Measurements from ENCODE around the gene CEL.
"Not testable (repeated sequence)": the region's sequence is repeated elsewhere in the genome, so short reads cannot be mapped to it uniquely, and the experiment has no call there.

Gene CEL

GRCh38 chr9:133087429-133088145 lies 25.8 kb downstream of the CEL start:
- no peak for DNase-seq

- no peak for DNase-seq
Measured at GRCh38 chr9:133088146-133088750, 26.5 kb downstream of the CEL start.

- DNase-seq = no peak
Measured at GRCh38 chr9:133088756-133089155, 27.0 kb downstream of the CEL start.

- peak; percentile 63 for DNase-seq
Measured at GRCh38 chr9:133089271-133089671, 27.5 kb downstream of the CEL start.

GRCh38 chr9:133090187-133090586 lies 28.4 kb downstream of the CEL start:
- DNase-seq = no peak

- DNase-seq = no peak
Measured at GRCh38 chr9:133090752-133091385, 29.1 kb downstream of the CEL start.

GRCh38 chr9:133094351-133094750 lies 32.6 kb downstream of the CEL start:
- not testable (repeated sequence) for DNase-seq

GRCh38 chr9:133094842-133095393 lies 33.1 kb downstream of the CEL start:
- DNase-seq = no peak

GRCh38 chr9:133098104-133098754 lies 36.4 kb downstream of the CEL start:
- DNase-seq = no peak

GRCh38 chr9:133098871-133099270 lies 37.1 kb downstream of the CEL start:
- no peak for DNase-seq

GRCh38 chr9:133099726-133100505 lies 38.1 kb downstream of the CEL start:
- DNase-seq = no peak

- DNase-seq = no peak
Measured at GRCh38 chr9:133100506-133101355, 39.0 kb downstream of the CEL start.

GRCh38 chr9:133101356-133102189 lies 39.8 kb downstream of the CEL start:
- DNase-seq = no peak

- no peak for DNase-seq
Measured at GRCh38 chr9:133102190-133103021, 40.6 kb downstream of the CEL start.

- no peak for DNase-seq
Measured at GRCh38 chr9:133103183-133103986, 41.6 kb downstream of the CEL start.

GRCh38 chr9:133103987-133104505 lies 42.3 kb downstream of the CEL start:
- DNase-seq = no peak

- no peak for DNase-seq
Measured at GRCh38 chr9:133104718-133105460, 43.1 kb downstream of the CEL start.

- DNase-seq = no peak
Measured at GRCh38 chr9:133105461-133105770, 43.6 kb downstream of the CEL start.
